ENCODE data around the gene DISP3.

Gene DISP3

GRCh38 chr1:11484321-11484655 is 5.3 kb downstream of the DISP3 start:
- Histone ChIP-seq H3K9me2 (ENCODE audit: low read depth, low read length) (no peaks in the 10 kb centered on the region), H3K27me3 (ENCODE audit: insufficient read depth, low read length) (no peaks in the 10 kb centered on the region; the same call in 1 of the 2 replicates), H2AFZ (ENCODE audit: low read length) (no peak overlapping the region), H3K9ac (ENCODE audit: low read length) (no peak overlapping the region), H3K36me3 (ENCODE audit: insufficient read depth, low read length) (no peaks in the 10 kb centered on the region), H3K4me2 (ENCODE audit: low read length) (no peak overlapping the region), H3K79me2 (ENCODE audit: insufficient read depth, low read length) (no peaks in the 10 kb centered on the region), H3F3A (ENCODE audit: insufficient read depth, low read length) (no peaks in the 10 kb centered on the region), H4K20me1 (ENCODE audit: insufficient read depth, low read length) (no peaks in the 10 kb centered on the region), H3K27ac (ENCODE audit: low read depth, low read length, poor library complexity, severe bottlenecking) (no peak overlapping the region), H3K4me3 (ENCODE audit: low read depth, low read length, poor library complexity, severe bottlenecking) (no peak overlapping the region), H3K4me1 (ENCODE audit: insufficient read depth, low read length, severe bottlenecking) (no peaks in the 10 kb centered on the region), H3K9me3 (ENCODE audit: low read length) (no peaks in the 10 kb centered on the region)
- TF ChIP-seq EZH2 (IDR thresholded peaks at IDR 0.05; ENCODE audit: borderline replicate concordance, low read length), result no peak
- TF ChIP-seq CTCF (IDR thresholded peaks at IDR 0.05; ENCODE audit: low read length), result no peak

GRCh38 chr1:11485191-11485590 is 6.2 kb downstream of the DISP3 start:
- no peaks in the 10 kb centered on the region for H3K79me2 ChIP-seq (ENCODE audit: insufficient read depth, low read length)
- no peak overlapping the region for H3K27ac ChIP-seq (ENCODE audit: low read depth, low read length, poor library complexity, severe bottlenecking)
- H3K4me2 ChIP-seq (ENCODE audit: low read length), result no peak overlapping the region
- no peaks in the 10 kb centered on the region; the same call in 1 of the 2 replicates for H3K27me3 ChIP-seq (ENCODE audit: insufficient read depth, low read length)
- no peaks in the 10 kb centered on the region for H3K9me2 ChIP-seq (ENCODE audit: low read depth, low read length)
- H3K4me1 ChIP-seq (ENCODE audit: insufficient read depth, low read length, severe bottlenecking), result no peaks in the 10 kb centered on the region
- no peaks in the 10 kb centered on the region for H3F3A ChIP-seq (ENCODE audit: insufficient read depth, low read length)
- H3K4me3 ChIP-seq (ENCODE audit: low read depth, low read length, poor library complexity, severe bottlenecking), result no peak overlapping the region
- no peak for TF ChIP-seq EZH2 (IDR thresholded peaks at IDR 0.05; ENCODE audit: borderline replicate concordance, low read length)
- no peak for TF ChIP-seq CTCF (IDR thresholded peaks at IDR 0.05; ENCODE audit: low read length)
- no peak overlapping the region for H2AFZ ChIP-seq (ENCODE audit: low read length)
- no peaks in the 10 kb centered on the region for H3K36me3 ChIP-seq (ENCODE audit: insufficient read depth, low read length)
- H3K9me3 ChIP-seq (ENCODE audit: low read length), result no peaks in the 10 kb centered on the region
- H4K20me1 ChIP-seq (ENCODE audit: insufficient read depth, low read length), result no peaks in the 10 kb centered on the region
- no peak overlapping the region for H3K9ac ChIP-seq (ENCODE audit: low read length)

DNA sequence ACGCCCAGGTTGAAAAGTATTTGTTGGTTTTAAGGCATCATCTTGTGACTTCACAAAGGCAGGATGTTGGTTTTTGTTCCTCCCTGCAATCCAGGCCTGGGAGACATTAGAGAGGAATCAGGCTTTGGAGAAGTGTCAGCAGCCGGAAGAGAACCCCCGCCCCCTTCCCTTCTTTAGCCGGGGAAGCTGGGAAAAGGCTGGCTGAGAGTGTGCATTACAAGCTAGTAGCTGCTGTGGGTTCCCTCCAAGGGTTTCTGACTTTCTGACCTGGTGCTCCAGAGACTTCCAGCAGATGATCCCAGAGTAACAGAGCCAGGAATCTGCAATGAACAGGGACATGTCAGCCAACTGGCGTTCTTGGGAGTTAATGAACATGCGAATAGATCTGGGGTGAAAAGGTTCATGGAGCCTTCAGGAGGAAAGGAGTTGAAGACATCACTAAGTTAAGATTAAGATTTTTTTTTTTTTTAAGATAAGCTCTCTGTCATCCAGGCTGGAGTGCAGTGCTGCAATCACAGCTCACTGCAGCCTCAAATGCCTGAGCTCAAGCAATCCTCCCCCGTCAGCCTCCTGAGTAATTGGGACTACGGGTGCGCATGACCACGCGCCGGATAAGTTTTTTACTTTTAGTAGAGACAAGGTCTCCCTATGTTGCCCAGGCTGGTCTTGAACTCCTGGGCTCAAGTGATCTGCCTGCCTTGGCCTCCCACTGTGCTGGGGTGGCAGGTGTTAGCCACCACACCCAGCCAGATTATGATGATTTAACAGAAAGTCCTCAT is 7.5 kb downstream of the DISP3 start:
- no peaks in the 10 kb centered on the region for H3F3A ChIP-seq (ENCODE audit: insufficient read depth, low read length)
- H4K20me1 ChIP-seq (ENCODE audit: insufficient read depth, low read length), result no peaks in the 10 kb centered on the region
- H3K36me3 ChIP-seq (ENCODE audit: insufficient read depth, low read length), result no peaks in the 10 kb centered on the region
- no peak overlapping the region for H3K27ac ChIP-seq (ENCODE audit: low read depth, low read length, poor library complexity, severe bottlenecking)
- TF ChIP-seq EZH2 (IDR thresholded peaks at IDR 0.05; ENCODE audit: borderline replicate concordance, low read length), result no peak
- no peak for TF ChIP-seq CTCF (IDR thresholded peaks at IDR 0.05; ENCODE audit: low read length)
- no peak overlapping the region for H3K4me3 ChIP-seq (ENCODE audit: low read depth, low read length, poor library complexity, severe bottlenecking)
- no peaks in the 10 kb centered on the region for H3K79me2 ChIP-seq (ENCODE audit: insufficient read depth, low read length)
- no peak overlapping the region for H2AFZ ChIP-seq (ENCODE audit: low read length)
- no peaks in the 10 kb centered on the region for H3K9me2 ChIP-seq (ENCODE audit: low read depth, low read length)
- H3K4me1 ChIP-seq (ENCODE audit: insufficient read depth, low read length, severe bottlenecking), result no peaks in the 10 kb centered on the region
- H3K9me3 ChIP-seq (ENCODE audit: low read length), result no peaks in the 10 kb centered on the region
- no peak overlapping the region for H3K9ac ChIP-seq (ENCODE audit: low read length)
- H3K4me2 ChIP-seq (ENCODE audit: low read length), result no peak overlapping the region
- no peaks in the 10 kb centered on the region; the same call in 1 of the 2 replicates for H3K27me3 ChIP-seq (ENCODE audit: insufficient read depth, low read length)

Measured in OCI-LY1 (cell line).